Lung (tissue), 12 donors: ENCODE results near the gene KRT40. TPM values are rescaled to one million over a fixed set of nuclear protein-coding genes. Genes with fewer than 3 reads are reported as not detected.

Source experiments
- ATAC-seq: fragments of 200-7000 bp; cut with Tn5 transposase; one replicate; pipeline ENCODE4 v1.9.1; 2020; ENCODE audit warnings: moderate number of reproducible peaks; ENCODE audit not compliant: insufficient read depth, low FRiP score
- DNase-seq, 3 donors: peaks; one replicate each; pipeline ENCODE4 v3.0.0-alpha.2; 2013 to 2017
- H3K27ac ChIP-seq, 2 donors: one replicate each; pipeline ENCODE4 v1.5.1; 2013; ENCODE audit warnings: mild to moderate bottlenecking in 2 of 2, moderate library complexity in 2 of 2, control low read depth in 1 of 2, inconsistent platforms in 1 of 2, low read depth in 1 of 2, low read length in 1 of 2
- H3K27me3 ChIP-seq, 3 donors: one replicate each; pipeline ENCODE4 v1.5.1; 2013; ENCODE audit warnings: low read length in 2 of 3; ENCODE audit not compliant: control insufficient read depth in 3 of 3, insufficient read depth in 3 of 3
- H3K36me3 ChIP-seq, 4 donors: one replicate each; pipeline ENCODE4 v1.5.1; 2013; ENCODE audit warnings: low read length in 4 of 4, mild to moderate bottlenecking in 1 of 4, moderate library complexity in 1 of 4; ENCODE audit not compliant: control insufficient read depth in 4 of 4, insufficient read depth in 4 of 4
- H3K4me1 ChIP-seq, 5 donors: one replicate each; pipeline ENCODE4 v1.5.1; 2013; ENCODE audit warnings: low read length in 5 of 5, mild to moderate bottlenecking in 2 of 5, moderate library complexity in 1 of 5; ENCODE audit not compliant: control insufficient read depth in 5 of 5, insufficient read depth in 5 of 5
- H3K4me3 ChIP-seq: one replicate; pipeline ENCODE4 v1.5.1; 2013; ENCODE audit warnings: mild to moderate bottlenecking, control low read depth, moderate library complexity
- H3K9ac ChIP-seq, 2 donors: one replicate each; pipeline ENCODE4 v1.5.1; 2013; ENCODE audit warnings: low read length in 2 of 2, control low read depth in 1 of 2; ENCODE audit not compliant: insufficient read depth in 1 of 2
- H3K9me3 ChIP-seq, 4 donors: one replicate each; pipeline ENCODE4 v1.5.1; 2013; ENCODE audit warnings: low read length in 3 of 4, mild to moderate bottlenecking in 1 of 4, moderate library complexity in 1 of 4; ENCODE audit not compliant: control insufficient read depth in 4 of 4, insufficient read depth in 3 of 4
- CTCF ChIP-seq: IDR thresholded peaks from 2 replicates; pipeline ENCODE4 v1.5.1; 2012; ENCODE audit warnings: mild to moderate bottlenecking; ENCODE audit errors: control extremely low read depth, extremely low read depth
- WGBS, 2 donors: extraction: QIAGEN DNeasy Blood & Tissue Kit; methylation state at CpG; one replicate each; pipeline ENCODE4 v1.1.7; 2013; 5-methylcytosine and 5-hydroxymethylcytosine counted together
- polyA plus RNA-seq, 2 donors: library from polyadenylated mRNA; stranded (reverse); fragments of 200-250 nt; gene quantifications; one replicate each; pipeline ENCODE4 v1.2.1, GENCODE V29; 2013
- total RNA-seq, 2 donors: library from RNA; depleted of rRNA in 1 of 2; stranded (reverse); fragments of >200 nt in 1 of 2; gene quantifications; one replicate each; pipeline ENCODE4 v1.2.1, GENCODE V29; 2014 to 2021
- donor health status: control.
- donor health status: control.
- donor health status: Bipolar disorder and iron deficiency.
- donor health status: healthy.
- donor health status: DM: yes; HTN: yes; CAD: no.

KRT40 gene
- total and polyA plus RNA-seq, 4 donors: 0.09 to 0.31 TPM; not detected in 2

DNA sequence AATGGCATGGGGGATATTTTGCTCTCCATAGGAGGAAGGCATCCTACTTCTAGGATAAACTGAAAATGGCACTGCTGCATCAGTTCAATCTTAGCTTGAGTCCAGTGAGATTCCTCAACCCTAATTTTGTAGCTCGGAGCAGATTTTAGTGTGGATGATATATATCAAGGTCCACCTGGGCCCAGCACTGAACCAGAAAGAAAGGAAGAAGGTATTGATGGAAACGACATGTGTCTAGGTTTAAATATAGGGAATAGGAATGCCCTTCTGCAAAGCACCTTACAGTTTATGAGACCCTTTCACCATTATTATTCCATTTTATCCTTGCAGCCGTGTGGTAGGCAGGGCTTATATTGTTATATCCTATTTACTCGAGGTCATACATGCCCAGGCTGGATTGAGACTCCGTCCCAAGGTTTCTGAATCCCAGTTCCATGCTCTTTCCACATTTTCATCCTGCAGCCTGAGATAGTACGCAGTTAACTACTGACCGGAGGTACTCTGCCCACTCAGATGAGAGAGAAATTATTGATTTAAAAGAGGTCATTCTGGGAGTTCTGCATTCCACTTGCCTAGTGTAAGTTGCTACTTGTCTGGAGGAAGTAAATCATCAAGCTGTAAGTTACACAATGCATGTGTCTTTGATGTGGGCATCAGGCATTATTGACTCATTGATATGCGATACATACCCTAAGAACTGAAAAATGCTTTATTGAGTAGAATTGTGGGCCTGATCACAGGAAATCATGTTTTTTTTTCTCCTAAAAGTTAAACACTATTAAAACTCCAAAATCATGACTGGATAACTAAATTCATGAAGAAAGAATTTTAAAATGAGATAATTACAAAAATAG, 27.5 kb downstream of the KRT40 start:
- H3K9ac ChIP-seq: no peak overlapping the region

DNA sequence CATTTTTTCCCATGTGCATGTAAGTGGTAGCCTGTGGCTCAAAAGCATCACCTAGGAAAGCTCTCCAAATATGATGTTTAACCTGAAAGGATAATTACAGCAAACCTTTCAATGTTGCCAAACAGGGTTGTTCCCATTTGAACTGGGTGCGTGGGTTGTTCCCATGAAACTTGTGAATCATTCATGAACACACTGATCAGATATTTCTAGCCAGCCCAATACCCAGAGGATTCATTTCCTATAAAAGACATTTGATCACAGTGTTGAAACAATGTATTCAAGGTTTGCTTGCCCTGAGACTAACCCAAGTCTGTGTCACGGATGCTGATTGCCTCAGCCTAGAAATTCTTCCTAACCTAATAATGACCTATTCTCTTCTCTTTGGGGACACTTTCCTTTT, 30.2 kb downstream of the KRT40 start:
- no peaks in the 10 kb centered on the region for H3K9me3 ChIP-seq
- DNase-seq: no peak

More for the DNA sequence above, 27.5 kb downstream of the KRT40 start:
- Histone ChIP-seq H3K27me3 (peaks cover 0 to 17% (median 0%) of the 10 kb centered on the region in 3 donors), H3K27ac (no peak overlapping the region), H3K9me3 (no peaks in the 10 kb centered on the region), H3K36me3 (no peaks in the 10 kb centered on the region), H3K4me3 (no peak overlapping the region), H3K4me1 (peaks cover 0 to 8% (median 0%) of the 10 kb centered on the region in 5 donors)
- ATAC-seq (no peak), DNase-seq (peak in 2 of 3 donors; percentile 25 to 47)
- TF ChIP-seq CTCF: no peak
- WGBS, 2 donors: 63 to 80% methylated on average over 8 of the region's 8 CpGs

GRCh38 chr17:40952661-40953060, 31.5 kb downstream of the KRT40 start:
- no peak for TF ChIP-seq CTCF
- no peak for ATAC-seq
- Histone ChIP-seq H3K36me3 (no peaks in the 10 kb centered on the region), H3K4me3 (no peak overlapping the region), H3K9ac (no peak overlapping the region), H3K27ac (no peak overlapping the region), H3K4me1 (peaks cover 0 to 11% (median 0%) of the 10 kb centered on the region in 5 donors), H3K27me3 (peaks cover 0 to 26% (median 3%) of the 10 kb centered on the region in 3 donors), H3K9me3 (no peaks in the 10 kb centered on the region)
- 27 to 73% methylated on average over 1 of the region's 1 CpG for WGBS, 2 donors
- no peak for DNase-seq

More for the DNA sequence above, 30.2 kb downstream of the KRT40 start:
- H3K27me3 ChIP-seq: peaks cover 0 to 28% (median 3%) of the 10 kb centered on the region in 3 donors
- peaks cover 0 to 11% (median 0%) of the 10 kb centered on the region in 5 donors for H3K4me1 ChIP-seq
- no peak for ATAC-seq
- 81 to 92% methylated on average over 2 of the region's 2 CpGs for WGBS, 2 donors
- TF ChIP-seq CTCF: no peak
- no peaks in the 10 kb centered on the region for H3K36me3 ChIP-seq
- no peak overlapping the region for H3K27ac ChIP-seq
- no peak overlapping the region for H3K4me3 ChIP-seq
- no peak overlapping the region for H3K9ac ChIP-seq
